GM18951 (cell line): ENCODE results near the gene PPP1R27.

Experiments
- POLR2A ChIP-seq: IDR thresholded peaks from 4 replicates; pipeline ENCODE4 v1.6.1; 2011; ENCODE audit warnings: mild to moderate bottlenecking; ENCODE audit not compliant: insufficient read length, insufficient read depth; ENCODE audit errors: extremely low read depth
- in situ Hi-C: fragments of 300-500 bp; cut with MboI; formaldehyde crosslinking; loops from one replicate; pipeline ENCODE4 v1.12.0; 2022; ENCODE audit warnings: low sequenced_read_pairs, mixed read lengths, inconsistent platforms; ENCODE audit not compliant: unreplicated experiment

The PPP1R27 gene

GRCh38 chr17:81858170-81858966, 23.5 kb upstream of the PPP1R27 start:
- in situ Hi-C loops = no loop called here
- no peak for TF ChIP-seq POLR2A

- in situ Hi-C loops = no loop called here
- TF ChIP-seq POLR2A = no peak
Observed at GRCh38 chr17:81854974-81855774, 20.3 kb upstream of the PPP1R27 start.

DNA sequence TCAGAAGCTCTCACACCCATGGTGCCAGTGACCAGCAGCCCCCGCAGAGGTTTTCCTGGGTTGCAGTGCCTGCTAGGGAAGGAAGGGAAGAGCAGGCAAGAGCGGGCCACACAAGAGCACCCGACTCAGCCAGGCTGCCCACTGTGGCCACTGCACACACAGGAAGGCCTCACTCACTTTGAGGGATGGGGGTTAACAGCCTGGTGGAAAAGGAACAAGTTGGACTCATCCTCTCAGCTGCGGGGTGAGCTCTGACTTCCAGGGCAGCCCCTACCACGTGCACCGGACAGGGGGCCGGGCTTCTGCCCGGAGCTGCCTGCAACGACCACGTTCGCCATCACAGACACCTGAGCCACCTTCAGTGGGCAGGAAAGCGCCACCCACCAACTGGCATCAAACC, 17.4 kb upstream of the PPP1R27 start:
- no peak for TF ChIP-seq POLR2A
- in situ Hi-C loops = no loop called here

DNA sequence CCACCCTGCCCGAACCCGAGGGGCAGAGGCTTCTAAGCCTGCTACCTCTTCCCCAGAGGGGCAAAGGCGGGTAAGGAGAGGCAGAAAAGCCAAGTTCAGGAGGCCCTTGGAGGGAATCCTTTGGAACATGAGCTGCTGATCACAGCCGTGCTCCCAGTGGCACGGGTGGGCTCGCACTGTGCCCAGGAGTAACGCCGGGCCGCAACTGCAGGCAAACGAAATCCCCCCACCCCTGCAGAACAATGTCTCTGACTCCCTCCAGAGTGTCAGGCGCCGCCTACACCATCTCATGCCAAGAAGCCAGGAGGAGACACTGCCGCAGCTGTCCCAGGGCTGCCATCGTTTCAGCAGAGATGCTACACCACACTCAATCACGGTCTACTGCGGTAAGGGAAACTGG, 16.6 kb upstream of the PPP1R27 start:
- TF ChIP-seq POLR2A = no peak
- in situ Hi-C loops = no loop called here

GRCh38 chr17:81849457-81849856, 14.6 kb upstream of the PPP1R27 start:
- in situ Hi-C loops = no loop called here
- TF ChIP-seq POLR2A = no peak

DNA sequence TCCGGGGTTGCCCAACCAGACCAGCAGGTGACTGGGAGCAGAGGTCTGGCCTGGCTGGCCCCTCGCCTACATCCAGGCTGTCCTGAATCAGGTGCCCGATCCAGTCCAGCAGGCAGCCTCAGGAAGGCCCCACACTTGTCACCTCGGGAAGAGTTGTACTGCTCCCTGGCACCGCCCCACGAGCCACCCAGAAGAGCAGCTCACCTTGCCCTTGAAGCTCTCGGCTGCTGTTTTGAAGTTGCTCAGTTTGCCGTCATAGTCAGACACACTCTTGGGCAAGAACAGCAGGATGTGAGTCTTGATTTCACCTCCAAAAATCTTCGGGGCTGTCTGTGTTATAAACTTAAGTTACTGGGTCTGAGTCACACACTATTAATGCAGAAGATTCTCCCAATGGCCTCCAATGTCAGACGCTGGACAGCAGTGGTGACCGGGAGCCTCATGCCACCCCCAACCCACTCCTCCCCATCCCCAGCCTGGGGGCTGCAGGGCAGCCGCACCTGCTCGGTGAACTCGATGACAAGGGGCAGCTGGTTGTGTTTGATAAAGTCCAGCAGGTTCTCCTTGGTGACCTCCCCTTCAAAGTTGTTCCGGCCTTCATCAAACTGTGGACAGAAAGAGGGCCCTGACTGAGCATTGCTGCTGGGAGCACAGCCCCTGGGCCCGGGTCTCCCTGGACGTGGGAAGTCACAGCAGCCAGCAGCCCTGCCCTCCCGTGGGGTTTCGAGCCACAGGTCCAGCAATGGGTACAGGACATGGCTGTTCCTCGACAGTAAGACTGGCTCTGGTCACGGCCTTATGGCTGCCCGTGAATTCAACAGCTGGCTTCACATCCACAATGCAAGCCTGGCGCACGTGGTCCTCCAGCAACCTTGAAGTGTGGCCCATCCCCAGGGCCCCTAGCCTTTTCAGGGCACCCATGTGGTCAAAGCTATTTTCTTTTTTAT, 12.2 kb upstream of the PPP1R27 start:
- no peak for TF ChIP-seq POLR2A
- in situ Hi-C loops = no loop called here

GRCh38 chr17:81845881-81846742, 11.3 kb upstream of the PPP1R27 start:
- TF ChIP-seq POLR2A = no peak
- in situ Hi-C loops = no loop called here

DNA sequence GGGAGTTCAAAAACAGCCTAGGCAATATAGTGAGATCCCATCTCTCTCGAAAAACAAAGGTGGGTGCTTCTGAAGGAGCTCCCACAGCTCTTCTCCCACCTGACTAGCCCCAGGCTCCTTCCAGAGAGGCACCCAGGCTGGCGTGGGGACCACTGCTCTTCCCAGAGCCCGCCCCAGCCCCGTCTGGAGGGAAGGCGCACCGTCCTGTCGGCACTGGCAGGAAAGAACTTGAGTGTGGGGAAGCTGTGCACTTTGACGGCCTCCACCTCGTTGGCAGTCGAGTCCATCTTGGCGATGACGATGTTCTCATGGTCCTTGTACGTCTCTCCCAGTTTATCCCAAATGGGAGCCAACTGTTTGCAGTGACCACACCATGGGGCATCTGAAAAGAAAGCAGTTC, 10.5 kb upstream of the PPP1R27 start:
- in situ Hi-C loops = no loop called here
- TF ChIP-seq POLR2A = no peak

DNA sequence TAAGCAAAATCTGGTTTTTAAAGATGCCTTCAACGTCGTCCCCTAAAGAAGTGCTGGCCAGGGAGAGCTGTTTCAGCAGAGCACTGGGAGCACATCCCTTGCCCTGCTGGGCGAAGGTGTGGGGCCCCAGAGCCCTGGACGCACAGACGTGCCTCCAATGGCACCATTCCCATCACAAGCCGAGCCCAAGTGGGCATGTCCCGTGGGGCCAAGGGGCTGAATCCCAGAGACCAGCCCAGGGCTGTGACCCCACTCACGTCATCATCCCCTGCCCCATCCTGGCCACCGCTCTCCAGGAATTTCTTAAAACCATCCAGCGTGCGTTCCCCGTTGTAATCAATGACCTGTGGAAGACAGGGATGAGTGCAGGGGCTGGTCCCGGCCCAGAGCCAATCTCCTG, 10.0 kb upstream of the PPP1R27 start:
- in situ Hi-C loops = no loop called here
- TF ChIP-seq POLR2A = no peak

GRCh38 chr17:81844327-81844851, 9.5 kb upstream of the PPP1R27 start:
- TF ChIP-seq POLR2A = no peak
- in situ Hi-C loops = no loop called here

DNA sequence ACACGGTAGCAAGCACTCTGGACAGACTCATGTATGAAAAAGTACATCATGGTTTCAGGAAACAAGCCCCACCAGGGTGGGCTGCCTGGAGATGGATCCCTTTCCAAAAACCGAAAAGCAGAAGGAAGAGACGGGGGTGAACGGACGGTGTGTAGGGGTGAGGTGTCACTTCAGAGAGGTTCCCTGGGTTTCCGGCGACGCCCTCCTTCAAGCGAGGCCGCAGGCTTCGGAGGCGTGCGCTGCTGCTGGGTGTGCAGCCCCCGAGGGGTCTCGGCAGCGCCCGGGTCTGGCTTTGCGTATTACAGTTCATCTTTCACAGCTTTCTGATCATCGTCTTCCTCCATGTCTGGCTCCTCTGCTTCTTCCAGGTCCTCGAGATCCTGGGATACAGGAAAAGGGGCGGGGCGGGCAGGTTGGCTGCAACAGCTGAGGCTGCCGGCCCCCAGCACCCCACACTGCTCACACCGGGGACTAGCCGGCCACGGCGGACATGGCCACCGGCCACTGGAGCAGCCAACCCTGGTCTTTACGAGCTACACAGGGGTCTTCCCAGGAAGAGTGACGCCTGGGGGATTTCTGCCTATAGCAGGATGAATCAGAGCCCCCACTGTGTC, 9.0 kb upstream of the PPP1R27 start:
- in situ Hi-C loops = no loop called here
- peak; percentile 26 for TF ChIP-seq POLR2A

- peak; percentile 18 for TF ChIP-seq POLR2A
- in situ Hi-C loops = no loop called here
Observed at GRCh38 chr17:81842725-81843504, 8.1 kb upstream of the PPP1R27 start.
